ENCODE measurements around the gene RBM44. TPM values are rescaled to one million over a fixed set of nuclear protein-coding genes. Genes with fewer than 3 reads are reported as not detected.

The RBM44 gene
- polyA plus RNA-seq, 1 donor from 2014 or later = 2.5 TPM

DNA sequence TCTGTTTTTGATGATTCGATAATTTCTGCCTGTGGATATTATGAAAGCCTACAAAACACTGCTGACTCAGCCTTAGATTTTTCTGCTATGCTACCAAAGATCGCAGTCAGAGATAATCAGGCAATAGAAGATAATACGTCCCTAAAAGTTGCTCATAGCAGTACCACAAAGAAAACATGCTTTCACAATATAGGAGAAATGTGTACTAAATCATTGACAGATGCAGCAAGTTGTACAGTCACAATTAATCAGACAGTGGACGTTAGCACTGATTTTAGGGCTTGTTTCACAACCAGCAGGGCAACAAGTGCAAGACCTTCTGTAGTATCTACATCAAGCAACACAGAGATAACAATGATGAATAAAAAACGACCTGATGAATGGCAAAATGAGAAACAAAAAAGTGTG, 19.5 kb downstream of the RBM44 start:
- Histone ChIP-seq H2AFZ (ENCODE audit: low read depth, low read length) (no peak overlapping the region), H3K4me2 (ENCODE audit: low read length) (no peak overlapping the region)

DNA sequence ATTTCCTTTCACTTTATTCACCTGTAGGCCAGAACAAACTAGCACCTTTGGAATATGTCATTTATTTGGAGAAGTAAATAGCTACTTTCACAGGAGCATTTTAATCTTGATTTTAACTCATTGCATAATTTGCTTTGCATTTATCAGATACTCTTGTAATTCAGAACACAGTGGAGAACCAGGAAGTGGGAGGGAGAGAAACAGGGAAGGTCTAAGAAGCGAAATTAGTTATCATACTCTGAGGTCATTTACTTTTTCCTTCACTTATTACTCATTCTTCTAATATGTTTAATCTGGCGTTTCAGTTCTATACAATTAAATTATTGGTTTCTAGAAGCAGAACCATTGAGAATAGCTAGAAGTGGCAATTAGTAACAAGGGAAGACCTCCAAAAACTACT, 20.7 kb downstream of the RBM44 start:
- H3K27ac ChIP-seq (ENCODE audit: low read length) = no peak overlapping the region
- no peak overlapping the region for H3K9ac ChIP-seq (ENCODE audit: low read length)
- no peaks in the 10 kb centered on the region for H3K9me2 ChIP-seq (ENCODE audit: insufficient read depth, low read length)
- no peak overlapping the region for H3K4me2 ChIP-seq (ENCODE audit: low read length)
- no peaks in the 10 kb centered on the region for H4K20me1 ChIP-seq (ENCODE audit: insufficient read depth)
- no peaks in the 10 kb centered on the region for H3K79me2 ChIP-seq (replicated peaks; ENCODE audit: insufficient read depth, low read length)
- no peaks in the 10 kb centered on the region for H3K27me3 ChIP-seq (ENCODE audit: insufficient read depth, low read depth, low read length)
- no peaks in the 10 kb centered on the region for H3K36me3 ChIP-seq (ENCODE audit: insufficient read depth, low read length)
- no peak for TF ChIP-seq TAF1 (IDR thresholded peaks at IDR 0.05; ENCODE audit: low read depth)
- no peak for TF ChIP-seq POLR2AphosphoS5 (IDR thresholded peaks at IDR 0.05)
- TF ChIP-seq EP300 (conservative IDR thresholded peaks at IDR 0.05; ENCODE audit: poor library complexity, severe bottlenecking) = no peak
- TF ChIP-seq, protein P1, sequence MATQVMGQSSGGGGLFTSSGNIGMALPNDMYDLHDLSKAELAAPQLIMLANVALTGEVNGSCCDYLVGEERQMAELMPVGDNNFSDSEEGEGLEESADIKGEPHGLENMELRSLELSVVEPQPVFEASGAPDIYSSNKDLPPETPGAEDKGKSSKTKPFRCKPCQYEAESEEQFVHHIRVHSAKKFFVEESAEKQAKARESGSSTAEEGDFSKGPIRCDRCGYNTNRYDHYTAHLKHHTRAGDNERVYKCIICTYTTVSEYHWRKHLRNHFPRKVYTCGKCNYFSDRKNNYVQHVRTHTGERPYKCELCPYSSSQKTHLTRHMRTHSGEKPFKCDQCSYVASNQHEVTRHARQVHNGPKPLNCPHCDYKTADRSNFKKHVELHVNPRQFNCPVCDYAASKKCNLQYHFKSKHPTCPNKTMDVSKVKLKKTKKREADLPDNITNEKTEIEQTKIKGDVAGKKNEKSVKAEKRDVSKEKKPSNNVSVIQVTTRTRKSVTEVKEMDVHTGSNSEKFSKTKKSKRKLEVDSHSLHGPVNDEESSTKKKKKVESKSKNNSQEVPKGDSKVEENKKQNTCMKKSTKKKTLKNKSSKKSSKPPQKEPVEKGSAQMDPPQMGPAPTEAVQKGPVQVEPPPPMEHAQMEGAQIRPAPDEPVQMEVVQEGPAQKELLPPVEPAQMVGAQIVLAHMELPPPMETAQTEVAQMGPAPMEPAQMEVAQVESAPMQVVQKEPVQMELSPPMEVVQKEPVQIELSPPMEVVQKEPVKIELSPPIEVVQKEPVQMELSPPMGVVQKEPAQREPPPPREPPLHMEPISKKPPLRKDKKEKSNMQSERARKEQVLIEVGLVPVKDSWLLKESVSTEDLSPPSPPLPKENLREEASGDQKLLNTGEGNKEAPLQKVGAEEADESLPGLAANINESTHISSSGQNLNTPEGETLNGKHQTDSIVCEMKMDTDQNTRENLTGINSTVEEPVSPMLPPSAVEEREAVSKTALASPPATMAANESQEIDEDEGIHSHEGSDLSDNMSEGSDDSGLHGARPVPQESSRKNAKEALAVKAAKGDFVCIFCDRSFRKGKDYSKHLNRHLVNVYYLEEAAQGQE (IDR thresholded peaks at IDR 0.05; ENCODE audit: borderline replicate concordance) = no peak
- no peak for TF ChIP-seq SMC3 (conservative IDR thresholded peaks at IDR 0.05; ENCODE audit: poor library complexity)
- no peak overlapping the region for H3K4me3 ChIP-seq (ENCODE audit: low read length)
- H2AFZ ChIP-seq (ENCODE audit: low read depth, low read length) = no peak overlapping the region
- no peaks in the 10 kb centered on the region for H3K9me3 ChIP-seq (ENCODE audit: low read length)
- no peaks in the 10 kb centered on the region for H3F3A ChIP-seq (ENCODE audit: insufficient read depth, low read length, poor library complexity, severe bottlenecking)

More for the DNA sequence above, 19.5 kb downstream of the RBM44 start:
- no peak overlapping the region for H3K9ac ChIP-seq (ENCODE audit: low read length)
- no peaks in the 10 kb centered on the region for H3K36me3 ChIP-seq (ENCODE audit: insufficient read depth, low read length)
- no peaks in the 10 kb centered on the region for H3K27me3 ChIP-seq (ENCODE audit: insufficient read depth, low read depth, low read length)
- no peaks in the 10 kb centered on the region for H3K9me3 ChIP-seq (ENCODE audit: low read length)
- no peaks in the 10 kb centered on the region for H3F3A ChIP-seq (ENCODE audit: insufficient read depth, low read length, poor library complexity, severe bottlenecking)
- no peaks in the 10 kb centered on the region for H3K9me2 ChIP-seq (ENCODE audit: insufficient read depth, low read length)
- no peaks in the 10 kb centered on the region for H3K79me2 ChIP-seq (replicated peaks; ENCODE audit: insufficient read depth, low read length)
- no peaks in the 10 kb centered on the region for H4K20me1 ChIP-seq (ENCODE audit: insufficient read depth)
- no peak overlapping the region for H3K4me3 ChIP-seq (ENCODE audit: low read length)
- TF ChIP-seq TAF1 (IDR thresholded peaks at IDR 0.05; ENCODE audit: low read depth) = no peak
- TF ChIP-seq, protein P1 (IDR thresholded peaks at IDR 0.05; ENCODE audit: borderline replicate concordance) = no peak
- no peak for TF ChIP-seq EZH2 (IDR thresholded peaks at IDR 0.05; ENCODE audit: borderline replicate concordance, insufficient read depth, low read length, poor library complexity, severe bottlenecking)
- no peak for TF ChIP-seq SMC3 (conservative IDR thresholded peaks at IDR 0.05; ENCODE audit: poor library complexity)
- TF ChIP-seq RAD21 (conservative IDR thresholded peaks at IDR 0.05) = no peak
- TF ChIP-seq, protein P2, sequence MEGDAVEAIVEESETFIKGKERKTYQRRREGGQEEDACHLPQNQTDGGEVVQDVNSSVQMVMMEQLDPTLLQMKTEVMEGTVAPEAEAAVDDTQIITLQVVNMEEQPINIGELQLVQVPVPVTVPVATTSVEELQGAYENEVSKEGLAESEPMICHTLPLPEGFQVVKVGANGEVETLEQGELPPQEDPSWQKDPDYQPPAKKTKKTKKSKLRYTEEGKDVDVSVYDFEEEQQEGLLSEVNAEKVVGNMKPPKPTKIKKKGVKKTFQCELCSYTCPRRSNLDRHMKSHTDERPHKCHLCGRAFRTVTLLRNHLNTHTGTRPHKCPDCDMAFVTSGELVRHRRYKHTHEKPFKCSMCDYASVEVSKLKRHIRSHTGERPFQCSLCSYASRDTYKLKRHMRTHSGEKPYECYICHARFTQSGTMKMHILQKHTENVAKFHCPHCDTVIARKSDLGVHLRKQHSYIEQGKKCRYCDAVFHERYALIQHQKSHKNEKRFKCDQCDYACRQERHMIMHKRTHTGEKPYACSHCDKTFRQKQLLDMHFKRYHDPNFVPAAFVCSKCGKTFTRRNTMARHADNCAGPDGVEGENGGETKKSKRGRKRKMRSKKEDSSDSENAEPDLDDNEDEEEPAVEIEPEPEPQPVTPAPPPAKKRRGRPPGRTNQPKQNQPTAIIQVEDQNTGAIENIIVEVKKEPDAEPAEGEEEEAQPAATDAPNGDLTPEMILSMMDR (IDR thresholded peaks at IDR 0.05; ENCODE audit: poor library complexity, severe bottlenecking) = no peak
- no peak for TF ChIP-seq MXI1 (conservative IDR thresholded peaks at IDR 0.05; ENCODE audit: poor library complexity, severe bottlenecking)
- TF ChIP-seq POLR2AphosphoS5 (IDR thresholded peaks at IDR 0.05) = no peak
- no peak for TF ChIP-seq EP300 (conservative IDR thresholded peaks at IDR 0.05; ENCODE audit: poor library complexity, severe bottlenecking)
- no peak overlapping the region for H3K27ac ChIP-seq (ENCODE audit: low read length)

Data from neural cell (in vitro differentiated cells).